Measurements from ENCODE around the gene ZNF652. TPM values are rescaled to one million over a fixed set of nuclear protein-coding genes. Genes with fewer than 3 reads are reported as not detected.

Gene ZNF652
- total RNA-seq, 4 donors from 2014 or later: 35.7 to 58.6 (median 43.9) TPM

GRCh38 chr17:49334744-49335512, 27.1 kb downstream of the ZNF652 start:
- WGBS, 2 donors: 70 to 74% methylated on average over 6 of the region's 6 CpGs
- DNase-seq (ENCODE audit: low spot score in 2 of 2): no peak
- no peak overlapping the region for H3K4me3 ChIP-seq
- no peaks in the 10 kb centered on the region for H3K36me3 ChIP-seq
- H3K27ac ChIP-seq: no peak overlapping the region
- H3K27me3 ChIP-seq: no peaks in the 10 kb centered on the region
- H3K9me3 ChIP-seq: no peaks in the 10 kb centered on the region
- peaks cover 0 to 27% (median 4%) of the 10 kb centered on the region in 4 donors for H3K4me1 ChIP-seq
- no peak for TF ChIP-seq CTCF (IDR thresholded peaks at IDR 0.05)
- no peak for TF ChIP-seq POLR2A (IDR thresholded peaks at IDR 0.05)
- TF ChIP-seq EP300 (IDR thresholded peaks at IDR 0.05): no peak

GRCh38 chr17:49333804-49334203, 28.2 kb downstream of the ZNF652 start:
- TF ChIP-seq EP300 (IDR thresholded peaks at IDR 0.05): no peak
- no peak for TF ChIP-seq CTCF (IDR thresholded peaks at IDR 0.05)
- no peak for TF ChIP-seq POLR2A (IDR thresholded peaks at IDR 0.05)
- no peak overlapping the region for H3K4me3 ChIP-seq
- 24 to 31% methylated on average over 1 of the region's 1 CpG for WGBS, 2 donors
- no peak overlapping the region for H3K27ac ChIP-seq
- H3K4me1 ChIP-seq: peaks cover 0 to 26% (median 4%) of the 10 kb centered on the region in 4 donors
- DNase-seq (ENCODE audit: low spot score in 2 of 2): no peak
- no peaks in the 10 kb centered on the region for H3K36me3 ChIP-seq
- no peaks in the 10 kb centered on the region for H3K27me3 ChIP-seq
- H3K9me3 ChIP-seq: no peaks in the 10 kb centered on the region

GRCh38 chr17:49327835-49328784, 33.9 kb downstream of the ZNF652 start:
- 82 to 83% methylated on average over 5 of the region's 5 CpGs for WGBS, 2 donors
- Histone ChIP-seq H3K4me1 (peaks cover 0 to 6% (median 0%) of the 10 kb centered on the region in 4 donors), H3K27me3 (no peaks in the 10 kb centered on the region), H3K27ac (no peak overlapping the region), H3K9me3 (no peaks in the 10 kb centered on the region), H3K4me3 (no peak overlapping the region), H3K36me3 (no peaks in the 10 kb centered on the region)
- no peak for DNase-seq (ENCODE audit: low spot score in 2 of 2)
- TF ChIP-seq EP300 (IDR thresholded peaks at IDR 0.05) (no peak), POLR2A (IDR thresholded peaks at IDR 0.05) (no peak), CTCF (IDR thresholded peaks at IDR 0.05) (no peak)

- Histone ChIP-seq H3K4me3 (no peak overlapping the region), H3K36me3 (no peaks in the 10 kb centered on the region), H3K27ac (no peak overlapping the region), H3K27me3 (no peaks in the 10 kb centered on the region), H3K4me1 (peaks cover 0 to 6% (median 0%) of the 10 kb centered on the region in 4 donors), H3K9me3 (no peaks in the 10 kb centered on the region)
- no peak for TF ChIP-seq POLR2A (IDR thresholded peaks at IDR 0.05)
- no peak for TF ChIP-seq CTCF (IDR thresholded peaks at IDR 0.05)
- no peak for TF ChIP-seq EP300 (IDR thresholded peaks at IDR 0.05)
- DNase-seq (ENCODE audit: low spot score in 2 of 2): no peak
- WGBS, 2 donors: 88 to 91% methylated on average over 2 of the region's 2 CpGs
Observed at GRCh38 chr17:49325980-49326379, 36.1 kb downstream of the ZNF652 start.
